C4-2B (cell line): ENCODE results near the gene RAB3A.

Experiments used
- ZFX ChIP-seq: fragments of 450-650 bp; IDR thresholded peaks from 2 replicates; pipeline ENCODE4 v1.6.1; 2017
- TF ChIP-seq, protein P1 (sequence below): fragments of 450-650 bp; conservative IDR thresholded peaks from 2 replicates; pipeline ENCODE4 v1.5.1; 2017; ENCODE audit warnings: mild to moderate bottlenecking

DNA sequence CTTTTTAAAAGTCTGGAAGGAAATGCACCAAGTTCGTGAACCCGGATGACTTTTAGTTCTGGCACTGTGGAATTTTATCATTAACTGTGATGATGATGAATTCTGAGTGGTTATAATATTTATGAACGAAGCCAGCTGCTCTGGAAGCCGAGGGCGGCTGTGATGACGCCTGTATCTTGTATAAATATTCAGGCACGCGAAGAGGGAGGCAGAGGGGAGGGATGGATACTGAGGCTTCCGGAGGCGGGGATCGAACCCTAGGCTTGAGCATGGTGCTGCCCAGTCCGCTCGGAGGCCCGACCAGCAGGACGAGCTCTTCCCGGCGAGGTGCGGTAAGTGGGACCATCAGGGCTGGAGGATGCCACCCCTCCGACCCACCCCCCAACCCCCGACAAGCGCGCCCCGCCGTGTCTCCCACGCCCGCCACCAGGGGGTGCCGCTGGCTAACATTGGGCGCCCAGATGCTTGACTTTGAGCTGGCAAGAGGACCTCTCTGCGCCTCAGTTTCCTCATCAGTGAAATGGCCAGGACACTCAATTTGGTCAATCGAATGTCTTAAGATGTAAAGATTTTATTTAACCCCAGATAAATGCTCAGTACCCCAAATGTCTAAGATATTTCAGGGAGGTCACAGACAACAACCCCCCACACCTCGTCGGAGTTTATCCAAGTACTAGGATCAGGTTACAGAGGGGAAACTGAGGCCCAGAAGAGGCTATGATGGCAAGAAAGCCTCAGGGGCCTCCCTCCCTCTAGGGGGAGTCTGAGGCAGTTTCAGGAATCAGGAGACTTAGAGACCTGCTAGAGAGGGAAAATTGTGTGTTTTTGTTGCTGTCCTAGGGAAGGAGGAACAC is 4.5 kb upstream of the RAB3A start:
- TF ChIP-seq, protein P1, sequence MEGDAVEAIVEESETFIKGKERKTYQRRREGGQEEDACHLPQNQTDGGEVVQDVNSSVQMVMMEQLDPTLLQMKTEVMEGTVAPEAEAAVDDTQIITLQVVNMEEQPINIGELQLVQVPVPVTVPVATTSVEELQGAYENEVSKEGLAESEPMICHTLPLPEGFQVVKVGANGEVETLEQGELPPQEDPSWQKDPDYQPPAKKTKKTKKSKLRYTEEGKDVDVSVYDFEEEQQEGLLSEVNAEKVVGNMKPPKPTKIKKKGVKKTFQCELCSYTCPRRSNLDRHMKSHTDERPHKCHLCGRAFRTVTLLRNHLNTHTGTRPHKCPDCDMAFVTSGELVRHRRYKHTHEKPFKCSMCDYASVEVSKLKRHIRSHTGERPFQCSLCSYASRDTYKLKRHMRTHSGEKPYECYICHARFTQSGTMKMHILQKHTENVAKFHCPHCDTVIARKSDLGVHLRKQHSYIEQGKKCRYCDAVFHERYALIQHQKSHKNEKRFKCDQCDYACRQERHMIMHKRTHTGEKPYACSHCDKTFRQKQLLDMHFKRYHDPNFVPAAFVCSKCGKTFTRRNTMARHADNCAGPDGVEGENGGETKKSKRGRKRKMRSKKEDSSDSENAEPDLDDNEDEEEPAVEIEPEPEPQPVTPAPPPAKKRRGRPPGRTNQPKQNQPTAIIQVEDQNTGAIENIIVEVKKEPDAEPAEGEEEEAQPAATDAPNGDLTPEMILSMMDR: peak; percentile 90
- TF ChIP-seq ZFX: no peak
